HCT116 (cell line): Measurements from ENCODE around the gene LCAT.

Source experiments
- CTCF ChIP-seq, 3 experiments: fragments of 200-600 bp in 1 of 3; sonication (generic) in 1 of 3; IDR thresholded peaks in 2 of 3; conservative IDR thresholded peaks in 1 of 3; 2 replicates each; pipeline ENCODE4 v1.5.1; 2012 to 2017; ENCODE audit warnings: low read depth in 2 of 3, low read length in 2 of 3, antibody characterized with exemption in 1 of 3, borderline replicate concordance in 1 of 3, control low read depth in 1 of 3, mild to moderate bottlenecking in 1 of 3, mixed read lengths in 1 of 3, mixed run types in 1 of 3, moderate library complexity in 1 of 3; ENCODE audit not compliant: insufficient read depth in 1 of 3
- EGR1 ChIP-seq: IDR thresholded peaks from 2 replicates; pipeline ENCODE4 v1.6.1; 2012; ENCODE audit warnings: low read depth
- EZH2 ChIP-seq: fragments of 200-600 bp; sonication (generic); IDR thresholded peaks from 2 replicates; pipeline ENCODE4 v1.6.1; 2017; ENCODE audit warnings: antibody characterized with exemption, mixed run types
- EZH2phosphoT487 ChIP-seq: fragments of 200-600 bp; IDR thresholded peaks from 2 replicates; pipeline ENCODE4 v1.6.1; 2018; ENCODE audit warnings: antibody characterized with exemption, borderline replicate concordance
- POLR2A ChIP-seq: IDR thresholded peaks from 2 replicates; pipeline ENCODE4 v1.7.0; 2011; ENCODE audit warnings: borderline replicate concordance; ENCODE audit not compliant: insufficient read depth, insufficient read length; ENCODE audit errors: extremely low read depth
- POLR2AphosphoS5 ChIP-seq: IDR thresholded peaks from 2 replicates; pipeline ENCODE4 v1.6.1; 2011; ENCODE audit warnings: mild to moderate bottlenecking, low read depth, low read length, moderate library complexity
- RAD21 ChIP-seq: IDR thresholded peaks from 2 replicates; pipeline ENCODE4 v1.6.1; 2012; ENCODE audit warnings: low read depth, mild to moderate bottlenecking
- REST ChIP-seq: IDR thresholded peaks from 2 replicates; pipeline ENCODE4 v1.6.1; 2012; ENCODE audit warnings: low read depth
- SIN3A ChIP-seq: IDR thresholded peaks from 2 replicates; pipeline ENCODE4 v1.6.1; 2012; ENCODE audit warnings: low read depth
- SRF ChIP-seq: IDR thresholded peaks from 2 replicates; pipeline ENCODE4 v1.6.1; 2012; ENCODE audit warnings: low read depth
- YY1 ChIP-seq: IDR thresholded peaks from 2 replicates; pipeline ENCODE4 v1.6.1; 2011; ENCODE audit warnings: low read length, low read depth, moderate library complexity, mild to moderate bottlenecking; ENCODE audit not compliant: insufficient replicate concordance; ENCODE audit errors: extremely low read depth
- ZNF274 ChIP-seq: fragments of 200-500 bp; sonication (Bioruptor generic); IDR thresholded peaks from 2 replicates; pipeline ENCODE4 v1.6.1; 2014; ENCODE audit warnings: mild to moderate bottlenecking, low read depth, low read length, inconsistent platforms
- TF ChIP-seq, protein P1 (sequence below): IDR thresholded peaks from 2 replicates; pipeline ENCODE4 v1.6.1; 2012
- TF ChIP-seq, protein P2 (sequence below): IDR thresholded peaks from 2 replicates; pipeline ENCODE4 v1.6.1; 2011; ENCODE audit warnings: mild to moderate bottlenecking, low read length, moderate library complexity; ENCODE audit not compliant: insufficient replicate concordance; ENCODE audit errors: extremely low read depth

GRCh38 chr16:67926181-67926750, 17.7 kb downstream of the LCAT start:
- TF ChIP-seq CTCF (IDR thresholded peaks at IDR 0.05 in 2 of 3, conservative IDR thresholded peaks at IDR 0.05 in 1 of 3; ENCODE audit: borderline replicate concordance in 1 of 3, insufficient read depth in 1 of 3, low read depth in 2 of 3, low read length in 2 of 3) = peak in 2 of 3 experiments; percentile 25 to 33; a peak in 3 of 6 replicates
- no peak for TF ChIP-seq EZH2
- TF ChIP-seq ZNF274 = no peak
- TF ChIP-seq SRF = no peak
- no peak for TF ChIP-seq SIN3A
- no peak for TF ChIP-seq POLR2A
- TF ChIP-seq RAD21 = no peak
- TF ChIP-seq, protein P1, sequence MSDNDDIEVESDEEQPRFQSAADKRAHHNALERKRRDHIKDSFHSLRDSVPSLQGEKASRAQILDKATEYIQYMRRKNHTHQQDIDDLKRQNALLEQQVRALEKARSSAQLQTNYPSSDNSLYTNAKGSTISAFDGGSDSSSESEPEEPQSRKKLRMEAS = no peak
- no peak for TF ChIP-seq POLR2AphosphoS5
- TF ChIP-seq REST = no peak
- no peak for TF ChIP-seq EGR1
- TF ChIP-seq YY1 = no peak
- TF ChIP-seq, protein P2, sequence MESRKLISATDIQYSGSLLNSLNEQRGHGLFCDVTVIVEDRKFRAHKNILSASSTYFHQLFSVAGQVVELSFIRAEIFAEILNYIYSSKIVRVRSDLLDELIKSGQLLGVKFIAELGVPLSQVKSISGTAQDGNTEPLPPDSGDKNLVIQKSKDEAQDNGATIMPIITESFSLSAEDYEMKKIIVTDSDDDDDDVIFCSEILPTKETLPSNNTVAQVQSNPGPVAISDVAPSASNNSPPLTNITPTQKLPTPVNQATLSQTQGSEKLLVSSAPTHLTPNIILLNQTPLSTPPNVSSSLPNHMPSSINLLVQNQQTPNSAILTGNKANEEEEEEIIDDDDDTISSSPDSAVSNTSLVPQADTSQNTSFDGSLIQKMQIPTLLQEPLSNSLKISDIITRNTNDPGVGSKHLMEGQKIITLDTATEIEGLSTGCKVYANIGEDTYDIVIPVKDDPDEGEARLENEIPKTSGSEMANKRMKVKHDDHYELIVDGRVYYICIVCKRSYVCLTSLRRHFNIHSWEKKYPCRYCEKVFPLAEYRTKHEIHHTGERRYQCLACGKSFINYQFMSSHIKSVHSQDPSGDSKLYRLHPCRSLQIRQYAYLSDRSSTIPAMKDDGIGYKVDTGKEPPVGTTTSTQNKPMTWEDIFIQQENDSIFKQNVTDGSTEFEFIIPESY = no peak
- TF ChIP-seq EZH2phosphoT487 = no peak
